Endothelial cell of umbilical vein (primary cell): ENCODE results near the gene LIMD2. TPM values are rescaled to one million over a fixed set of nuclear protein-coding genes. Genes with fewer than 3 reads are reported as not detected.
A peak's percentile ranks its signal among the peaks of the same experiment; 100 is the strongest.

Experiments
- BruUV-seq: library from RNA; stranded (reverse); fragments of 400-500 nt; replicated peaks from 2 replicates; lab custom pipeline; 2021; lab: Mats Ljungman, UMichigan
- CTCF ChIA-PET: fragments of 300-600, 350-600 bp; sonication (Branson Sonifier 250); formaldehyde crosslinking; loops from one replicate; lab custom pipeline; 2021; ENCODE audit warnings: antibody characterized with exemption, inconsistent platforms; lab: Charles Lee
- POLR2A ChIA-PET: fragments of 300-600, 350-600 bp; sonication (Branson Sonifier 250); formaldehyde crosslinking; loops from one replicate; lab custom pipeline; 2021; ENCODE audit warnings: antibody characterized with exemption, inconsistent platforms; lab: Charles Lee
- DNase-seq: peaks from one replicate; pipeline ENCODE4 v3.0.0-alpha.2; 2011; ENCODE audit warnings: low read depth, low spot score
- FAIRE-seq: peaks from 2 replicates; lab custom pipeline; 2011; peaks lifted over from hg19 to GRCh38; lab: Jason Lieb, UNC
- H2AFZ ChIP-seq: 2 replicates; pipeline ENCODE4 v1.6.0; 2012; ENCODE audit warnings: low read depth, low read length, control low read depth, inconsistent platforms
- H3K27ac ChIP-seq: 2 replicates; pipeline ENCODE4 v1.5.1; 2011; ENCODE audit warnings: low read depth, mild to moderate bottlenecking, control low read depth, low read length, moderate library complexity; ENCODE audit not compliant: insufficient read depth
- H3K27me3 ChIP-seq, 2 experiments: 2 replicates each; pipeline versions ENCODE4 v1.6.0 to v1.6.1; 2011; ENCODE audit warnings: low read length in 2 of 2, mixed read lengths in 1 of 2; ENCODE audit not compliant: control insufficient read depth in 2 of 2, insufficient read depth in 2 of 2
- H3K36me3 ChIP-seq, 2 experiments: 2 replicates in 1 of 2; 3 replicates in 1 of 2; pipeline ENCODE4 v1.5.1; 2011; ENCODE audit warnings: low read length in 2 of 2, mild to moderate bottlenecking in 1 of 2, moderate library complexity in 1 of 2; ENCODE audit not compliant: control insufficient read depth in 2 of 2, insufficient read depth in 2 of 2; ENCODE audit errors: extremely low read depth in 1 of 2
- H3K4me1 ChIP-seq: 3 replicates; pipeline ENCODE4 v1.5.1; 2011; ENCODE audit warnings: mild to moderate bottlenecking, low read length; ENCODE audit not compliant: control insufficient read depth, insufficient read depth; ENCODE audit errors: extremely low read depth
- H3K4me2 ChIP-seq: 2 replicates; pipeline ENCODE4 v1.6.1; 2011; ENCODE audit warnings: low read length, control low read depth, mixed read lengths; ENCODE audit not compliant: insufficient read depth
- H3K4me3 ChIP-seq, 3 experiments: fragments of 200-600 bp in 1 of 3; sonication (generic), shearing (Covaris generic) in 1 of 3; replicated peaks in 1 of 3; 2 replicates each; pipeline ENCODE4 v1.5.1; 2011 to 2016; ENCODE audit warnings: control low read depth in 3 of 3, low read length in 3 of 3, mild to moderate bottlenecking in 2 of 3, inconsistent platforms in 1 of 3, low read depth in 1 of 3, moderate library complexity in 1 of 3; ENCODE audit not compliant: insufficient read depth in 1 of 3
- H3K79me2 ChIP-seq: 2 replicates; pipeline ENCODE4 v1.6.0; 2012; ENCODE audit warnings: low read length, inconsistent platforms; ENCODE audit not compliant: control insufficient read depth, insufficient read depth
- H3K9ac ChIP-seq: replicated peaks from 2 replicates; pipeline ENCODE3; 2011; ENCODE audit warnings: low read length, control low read depth; ENCODE audit not compliant: insufficient read depth; ENCODE audit errors: extremely low read depth
- H3K9me1 ChIP-seq: replicated peaks from 3 replicates; pipeline ENCODE4 v1.6.0; 2011; ENCODE audit warnings: mild to moderate bottlenecking, low read length; ENCODE audit not compliant: control insufficient read depth, insufficient read depth; ENCODE audit errors: extremely low read depth
- H3K9me3 ChIP-seq: replicated peaks from 2 replicates; pipeline ENCODE4 v1.5.1; 2012; ENCODE audit warnings: low read length, inconsistent platforms; ENCODE audit not compliant: control insufficient read depth, insufficient read depth
- H4K20me1 ChIP-seq: replicated peaks from 2 replicates; pipeline ENCODE3; 2011; ENCODE audit warnings: mild to moderate bottlenecking, low read length; ENCODE audit not compliant: control insufficient read depth, insufficient read depth; ENCODE audit errors: extremely low read depth
- EZH2 ChIP-seq: IDR thresholded peaks from 2 replicates; pipeline ENCODE4 v1.6.1; 2012; ENCODE audit warnings: borderline replicate concordance, low read depth, mild to moderate bottlenecking, moderate library complexity, low read length, inconsistent platforms; ENCODE audit not compliant: severe bottlenecking
- FOS ChIP-seq: IDR thresholded peaks from 2 replicates; pipeline ENCODE4 v1.6.1; 2011; ENCODE audit warnings: mild to moderate bottlenecking, low read length, moderate library complexity, borderline replicate concordance; ENCODE audit not compliant: insufficient read depth
- GATA2 ChIP-seq: IDR thresholded peaks from 2 replicates; pipeline ENCODE4 v1.7.0; 2011; ENCODE audit warnings: low read depth, mild to moderate bottlenecking, moderate library complexity, mixed read lengths, low read length; ENCODE audit not compliant: insufficient read length, insufficient read depth
- JUN ChIP-seq: IDR thresholded peaks from 2 replicates; pipeline ENCODE4 v1.6.1; 2011; ENCODE audit warnings: borderline replicate concordance, low read depth; ENCODE audit not compliant: insufficient read length, insufficient read depth
- MYC ChIP-seq: IDR thresholded peaks from one replicate; pipeline ENCODE4 v1.6.1; 2011; ENCODE audit warnings: mild to moderate bottlenecking, low read depth, low read length
- POLR2A ChIP-seq: IDR thresholded peaks from 2 replicates; pipeline ENCODE4 v1.6.1; 2012; ENCODE audit warnings: low read depth, mild to moderate bottlenecking, control low read depth, low read length
- POLR2AphosphoS5 ChIP-seq: IDR thresholded peaks from 2 replicates; pipeline ENCODE4 v1.6.1; 2012; ENCODE audit warnings: low read depth, mild to moderate bottlenecking, control low read depth, low read length, moderate library complexity; ENCODE audit not compliant: insufficient read depth
- dilution Hi-C: fragments of 300-500 bp; cut with MboI; formaldehyde crosslinking; loops from one replicate; pipeline ENCODE4 v1.15.0; 2019; ENCODE audit warnings: low sequenced_read_pairs; ENCODE audit not compliant: extremely low pct_ligation_motif_present
- intact Hi-C: fragments of 100-400 bp; cut with micrococcal nuclease; formaldehyde crosslinking; loops from one replicate; pipeline ENCODE4 v1.10.0; 2022
- polyA plus RNA-seq, 4 experiments: library from polyadenylated mRNA; depleted of rRNA in 3 of 4; stranded (reverse) in 3 of 4; unstranded in 1 of 4; fragments of >200 nt; gene quantifications; 2 replicates each; pipeline versions ENCODE4 v1.2.1 to v1.2.3, GENCODE V29; 2011 to 2012; ENCODE audit warnings: missing spikeins in 1 of 4
- total RNA-seq: library from RNA; stranded (reverse); gene quantifications from 2 replicates; pipeline ENCODE4 v1.2.3, GENCODE V29; 2021
- TF ChIP-seq, protein P1 (sequence below), 2 donors: IDR thresholded peaks; 1 replicate in 1 of 2; 2 replicates in 1 of 2; pipeline ENCODE4 v1.5.1; 2011; ENCODE audit warnings: low read length in 2 of 2, mild to moderate bottlenecking in 2 of 2, moderate library complexity in 2 of 2, control low read depth in 1 of 2, inconsistent platforms in 1 of 2, low read depth in 1 of 2; ENCODE audit not compliant: insufficient read depth in 1 of 2; ENCODE audit errors: extremely low read depth in 1 of 2
- TF ChIP-seq, protein P2 (sequence below): IDR thresholded peaks from 2 replicates; pipeline ENCODE4 v1.6.1; 2011; ENCODE audit not compliant: insufficient read depth, insufficient read length

Gene LIMD2
- total and polyA plus RNA-seq, 2 donors (not counting 3 experiments of a cell fraction or from before 2014, with no cell fraction given): 69.0 to 83.9 TPM

DNA sequence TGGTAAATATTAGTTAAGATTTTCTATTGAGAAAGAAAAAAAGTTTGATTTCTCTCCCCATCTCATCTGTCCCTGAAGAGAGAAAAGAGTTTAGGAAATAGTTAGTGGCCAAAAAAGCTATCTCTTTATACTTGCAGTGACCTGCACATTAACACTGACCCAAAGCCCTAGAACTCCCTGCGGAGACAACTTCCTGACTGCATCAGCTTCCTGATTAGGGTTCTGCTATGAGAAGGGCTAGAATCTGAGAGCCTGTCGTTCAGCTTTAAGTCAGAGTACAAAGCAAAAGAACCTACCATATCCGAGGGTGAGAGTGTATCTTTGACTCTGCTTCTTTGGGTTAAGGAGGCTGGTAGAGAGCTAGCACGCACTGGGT is 24.7 kb downstream of the LIMD2 start:
- Histone ChIP-seq H3K36me3 (peaks cover 3 to 11% of the 10 kb centered on the region in 2 experiments), H2AFZ (no peak overlapping the region), H3K4me2 (peak overlapping the region; percentile 86), H3K27ac (peak overlapping the region; percentile 91), H3K9me1 (no peaks in the 10 kb centered on the region), H3K4me3 (peak overlapping the region in 1 of 3 experiments; percentile 61), H3K9me3 (no peaks in the 10 kb centered on the region), H4K20me1 (no peaks in the 10 kb centered on the region), H3K79me2 (peaks cover 6% of the 10 kb centered on the region), H3K27me3 (no peaks in the 10 kb centered on the region), H3K9ac (peak overlapping the region; percentile 77), H3K4me1 (peaks cover 45% of the 10 kb centered on the region)
- intact Hi-C loops (loop anchor here (5.0 kb wide), 2 partner anchors 123 to 248 kb away; partner anchors contain the start of gene DCAF7), dilution Hi-C loops (no loop called here)
- no peak for FAIRE-seq
- DNase-seq: peak; percentile 85
- BruUV-seq: no TSS peak
- TF ChIP-seq, protein P1, sequence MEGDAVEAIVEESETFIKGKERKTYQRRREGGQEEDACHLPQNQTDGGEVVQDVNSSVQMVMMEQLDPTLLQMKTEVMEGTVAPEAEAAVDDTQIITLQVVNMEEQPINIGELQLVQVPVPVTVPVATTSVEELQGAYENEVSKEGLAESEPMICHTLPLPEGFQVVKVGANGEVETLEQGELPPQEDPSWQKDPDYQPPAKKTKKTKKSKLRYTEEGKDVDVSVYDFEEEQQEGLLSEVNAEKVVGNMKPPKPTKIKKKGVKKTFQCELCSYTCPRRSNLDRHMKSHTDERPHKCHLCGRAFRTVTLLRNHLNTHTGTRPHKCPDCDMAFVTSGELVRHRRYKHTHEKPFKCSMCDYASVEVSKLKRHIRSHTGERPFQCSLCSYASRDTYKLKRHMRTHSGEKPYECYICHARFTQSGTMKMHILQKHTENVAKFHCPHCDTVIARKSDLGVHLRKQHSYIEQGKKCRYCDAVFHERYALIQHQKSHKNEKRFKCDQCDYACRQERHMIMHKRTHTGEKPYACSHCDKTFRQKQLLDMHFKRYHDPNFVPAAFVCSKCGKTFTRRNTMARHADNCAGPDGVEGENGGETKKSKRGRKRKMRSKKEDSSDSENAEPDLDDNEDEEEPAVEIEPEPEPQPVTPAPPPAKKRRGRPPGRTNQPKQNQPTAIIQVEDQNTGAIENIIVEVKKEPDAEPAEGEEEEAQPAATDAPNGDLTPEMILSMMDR (IDR thresholded peaks at IDR 0.05; ENCODE audit: extremely low read depth in 1 of 2, insufficient read depth in 1 of 2, low read depth in 1 of 2, low read length in 2 of 2): no peak
- no peak for TF ChIP-seq EZH2
- TF ChIP-seq FOS: peak; percentile 42
- TF ChIP-seq MYC: no peak
- TF ChIP-seq, protein P2, sequence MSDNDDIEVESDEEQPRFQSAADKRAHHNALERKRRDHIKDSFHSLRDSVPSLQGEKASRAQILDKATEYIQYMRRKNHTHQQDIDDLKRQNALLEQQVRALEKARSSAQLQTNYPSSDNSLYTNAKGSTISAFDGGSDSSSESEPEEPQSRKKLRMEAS: no peak
- TF ChIP-seq GATA2: peak; percentile 72
- peak; percentile 64 for TF ChIP-seq POLR2AphosphoS5
- TF ChIP-seq JUN: no peak
- peak; percentile 69 for TF ChIP-seq POLR2A
- CTCF ChIA-PET: interaction anchor here (0.9 to 3.8 kb wide), 12 partner anchors 9 to 250 kb away, joined by 3 to 37 read pairs (median 8); partner anchors contain the start of genes LIMD2 and MAP3K3
- POLR2A ChIA-PET: interaction anchor here (1.1 to 2.9 kb wide), 4 partner anchors 9 to 74 kb away, joined by 3 to 10 read pairs (median 6); partner anchors contain the start of genes MAP3K3 and TACO1
